ENCODE data around the gene ZNRF3.

Gene ZNRF3

GRCh38 chr22:29089507-29089906, 206.1 kb downstream of the ZNRF3 start:
- Histone ChIP-seq H3K9me3 (ENCODE audit: insufficient read depth, low read length) (no peaks in the 10 kb centered on the region), H3K36me3 (ENCODE audit: low read length) (no peaks in the 10 kb centered on the region), H3K27ac (ENCODE audit: low read depth, low read length) (no peak overlapping the region), H3K9ac (ENCODE audit: low read length) (no peak overlapping the region), H4K20me1 (ENCODE audit: low read depth, low read length) (no peaks in the 10 kb centered on the region), H3K27me3 (ENCODE audit: low read length) (no peaks in the 10 kb centered on the region), H3K9me2 (replicated peaks; ENCODE audit: insufficient read depth, low read length) (no peaks in the 10 kb centered on the region), H3K4me2 (ENCODE audit: low read depth, low read length, poor library complexity, severe bottlenecking) (no peak overlapping the region), H3K79me2 (ENCODE audit: insufficient read depth, low read length) (no peaks in the 10 kb centered on the region), H3K4me3 (ENCODE audit: insufficient read depth, low read length, poor library complexity, severe bottlenecking) (no peak overlapping the region), H2AFZ (ENCODE audit: low read depth, low read length, severe bottlenecking) (no peak overlapping the region), H3F3A (ENCODE audit: insufficient read depth) (no peaks in the 10 kb centered on the region)
- no peak for TF ChIP-seq CTCF (IDR thresholded peaks at IDR 0.05; ENCODE audit: insufficient read depth, low read length, poor library complexity, severe bottlenecking)
- no peak for TF ChIP-seq EZH2phosphoT487 (conservative IDR thresholded peaks at IDR 0.05; ENCODE audit: low read length)

GRCh38 chr22:29090039-29090438, 206.7 kb downstream of the ZNRF3 start:
- H3K27ac ChIP-seq (ENCODE audit: low read depth, low read length), result no peak overlapping the region
- H2AFZ ChIP-seq (ENCODE audit: low read depth, low read length, severe bottlenecking), result no peak overlapping the region
- H3K36me3 ChIP-seq (ENCODE audit: low read length), result no peaks in the 10 kb centered on the region
- no peaks in the 10 kb centered on the region for H4K20me1 ChIP-seq (ENCODE audit: low read depth, low read length)
- no peaks in the 10 kb centered on the region for H3F3A ChIP-seq (ENCODE audit: insufficient read depth)
- no peak overlapping the region for H3K4me2 ChIP-seq (ENCODE audit: low read depth, low read length, poor library complexity, severe bottlenecking)
- H3K79me2 ChIP-seq (ENCODE audit: insufficient read depth, low read length), result no peaks in the 10 kb centered on the region
- no peak overlapping the region for H3K9ac ChIP-seq (ENCODE audit: low read length)
- H3K27me3 ChIP-seq (ENCODE audit: low read length), result no peaks in the 10 kb centered on the region
- no peaks in the 10 kb centered on the region for H3K9me3 ChIP-seq (ENCODE audit: insufficient read depth, low read length)
- no peaks in the 10 kb centered on the region for H3K9me2 ChIP-seq (replicated peaks; ENCODE audit: insufficient read depth, low read length)
- no peak overlapping the region for H3K4me3 ChIP-seq (ENCODE audit: insufficient read depth, low read length, poor library complexity, severe bottlenecking)
- TF ChIP-seq CTCF (IDR thresholded peaks at IDR 0.05; ENCODE audit: insufficient read depth, low read length, poor library complexity, severe bottlenecking), result no peak
- no peak for TF ChIP-seq EZH2phosphoT487 (conservative IDR thresholded peaks at IDR 0.05; ENCODE audit: low read length)

- TF ChIP-seq CTCF (IDR thresholded peaks at IDR 0.05; ENCODE audit: insufficient read depth, low read length, poor library complexity, severe bottlenecking) (no peak), EZH2phosphoT487 (conservative IDR thresholded peaks at IDR 0.05; ENCODE audit: low read length) (no peak)
Measured at GRCh38 chr22:29092243-29092642, 208.9 kb downstream of the ZNRF3 start.

More at GRCh38 chr22:29092243-29092642, 208.9 kb downstream of the ZNRF3 start:
- Histone ChIP-seq H3K79me2 (ENCODE audit: insufficient read depth, low read length) (no peaks in the 10 kb centered on the region), H3K9me2 (replicated peaks; ENCODE audit: insufficient read depth, low read length) (no peaks in the 10 kb centered on the region), H3K27ac (ENCODE audit: low read depth, low read length) (no peak overlapping the region), H4K20me1 (ENCODE audit: low read depth, low read length) (no peaks in the 10 kb centered on the region), H3F3A (ENCODE audit: insufficient read depth) (no peaks in the 10 kb centered on the region), H3K4me2 (ENCODE audit: low read depth, low read length, poor library complexity, severe bottlenecking) (no peak overlapping the region), H2AFZ (ENCODE audit: low read depth, low read length, severe bottlenecking) (no peak overlapping the region), H3K27me3 (ENCODE audit: low read length) (no peaks in the 10 kb centered on the region), H3K4me3 (ENCODE audit: insufficient read depth, low read length, poor library complexity, severe bottlenecking) (no peak overlapping the region), H3K9me3 (ENCODE audit: insufficient read depth, low read length) (no peaks in the 10 kb centered on the region), H3K9ac (ENCODE audit: low read length) (no peak overlapping the region), H3K36me3 (ENCODE audit: low read length) (no peaks in the 10 kb centered on the region)

Data from SU-DHL-6 (cell line).